ENCODE data around the gene SSH2. TPM values are rescaled to one million over a fixed set of nuclear protein-coding genes. Genes with fewer than 3 reads are reported as not detected.

SSH2 gene
- total and polyA plus RNA-seq, 2 of the 13 experiments (the other 11 are each of a cell fraction or from before 2014, with no cell fraction given), result 6.0 to 6.4 TPM

DNA sequence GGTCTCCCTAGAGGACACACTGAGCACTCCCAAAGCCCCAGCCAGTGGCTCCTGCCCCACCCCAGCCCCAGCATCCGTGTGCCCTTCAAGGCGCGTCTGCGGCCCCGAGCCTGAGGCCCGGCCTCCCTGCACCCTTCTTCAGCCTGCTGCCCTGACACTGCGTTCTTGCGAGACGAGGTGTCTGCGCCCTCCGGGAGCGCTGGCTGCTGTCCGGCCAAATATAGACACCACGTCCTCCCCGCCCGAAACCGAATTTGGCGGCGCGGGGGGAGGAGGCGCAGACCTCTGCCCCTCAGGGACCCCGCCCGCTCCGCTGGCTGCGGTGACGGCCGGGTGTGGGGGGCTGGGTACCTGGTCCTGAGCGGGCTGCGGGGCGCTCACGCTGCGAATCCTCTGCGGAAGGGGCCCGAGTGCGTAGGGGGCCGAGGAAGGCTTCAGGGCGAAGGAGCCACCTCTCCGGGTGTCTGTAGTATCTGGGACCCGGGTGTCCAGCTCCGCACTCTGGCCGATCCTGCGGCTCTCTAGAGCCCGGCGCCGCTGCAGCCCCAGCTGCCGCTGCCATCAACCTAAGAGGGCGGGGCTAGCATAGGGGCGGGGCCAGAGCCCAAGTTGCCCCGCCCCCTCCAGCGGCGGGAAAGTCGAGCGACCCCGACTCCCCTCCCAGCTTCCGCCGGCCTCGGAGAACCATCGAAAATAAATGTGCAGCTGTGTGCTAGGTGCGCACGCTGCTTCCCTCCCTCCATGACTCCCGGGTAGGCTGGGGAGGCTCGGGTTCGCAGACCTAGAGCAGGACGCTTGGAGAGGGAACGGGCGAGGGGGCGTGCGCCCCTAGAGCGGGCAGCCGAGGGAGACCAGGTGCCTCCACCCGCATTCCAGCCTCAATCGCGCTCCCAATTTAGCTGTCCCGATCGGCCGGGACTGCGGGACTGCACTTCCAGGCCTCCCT is 307.4 kb downstream of the SSH2 start, which contains the start of gene CORO6 (continued):
- TF ChIP-seq, protein P1, sequence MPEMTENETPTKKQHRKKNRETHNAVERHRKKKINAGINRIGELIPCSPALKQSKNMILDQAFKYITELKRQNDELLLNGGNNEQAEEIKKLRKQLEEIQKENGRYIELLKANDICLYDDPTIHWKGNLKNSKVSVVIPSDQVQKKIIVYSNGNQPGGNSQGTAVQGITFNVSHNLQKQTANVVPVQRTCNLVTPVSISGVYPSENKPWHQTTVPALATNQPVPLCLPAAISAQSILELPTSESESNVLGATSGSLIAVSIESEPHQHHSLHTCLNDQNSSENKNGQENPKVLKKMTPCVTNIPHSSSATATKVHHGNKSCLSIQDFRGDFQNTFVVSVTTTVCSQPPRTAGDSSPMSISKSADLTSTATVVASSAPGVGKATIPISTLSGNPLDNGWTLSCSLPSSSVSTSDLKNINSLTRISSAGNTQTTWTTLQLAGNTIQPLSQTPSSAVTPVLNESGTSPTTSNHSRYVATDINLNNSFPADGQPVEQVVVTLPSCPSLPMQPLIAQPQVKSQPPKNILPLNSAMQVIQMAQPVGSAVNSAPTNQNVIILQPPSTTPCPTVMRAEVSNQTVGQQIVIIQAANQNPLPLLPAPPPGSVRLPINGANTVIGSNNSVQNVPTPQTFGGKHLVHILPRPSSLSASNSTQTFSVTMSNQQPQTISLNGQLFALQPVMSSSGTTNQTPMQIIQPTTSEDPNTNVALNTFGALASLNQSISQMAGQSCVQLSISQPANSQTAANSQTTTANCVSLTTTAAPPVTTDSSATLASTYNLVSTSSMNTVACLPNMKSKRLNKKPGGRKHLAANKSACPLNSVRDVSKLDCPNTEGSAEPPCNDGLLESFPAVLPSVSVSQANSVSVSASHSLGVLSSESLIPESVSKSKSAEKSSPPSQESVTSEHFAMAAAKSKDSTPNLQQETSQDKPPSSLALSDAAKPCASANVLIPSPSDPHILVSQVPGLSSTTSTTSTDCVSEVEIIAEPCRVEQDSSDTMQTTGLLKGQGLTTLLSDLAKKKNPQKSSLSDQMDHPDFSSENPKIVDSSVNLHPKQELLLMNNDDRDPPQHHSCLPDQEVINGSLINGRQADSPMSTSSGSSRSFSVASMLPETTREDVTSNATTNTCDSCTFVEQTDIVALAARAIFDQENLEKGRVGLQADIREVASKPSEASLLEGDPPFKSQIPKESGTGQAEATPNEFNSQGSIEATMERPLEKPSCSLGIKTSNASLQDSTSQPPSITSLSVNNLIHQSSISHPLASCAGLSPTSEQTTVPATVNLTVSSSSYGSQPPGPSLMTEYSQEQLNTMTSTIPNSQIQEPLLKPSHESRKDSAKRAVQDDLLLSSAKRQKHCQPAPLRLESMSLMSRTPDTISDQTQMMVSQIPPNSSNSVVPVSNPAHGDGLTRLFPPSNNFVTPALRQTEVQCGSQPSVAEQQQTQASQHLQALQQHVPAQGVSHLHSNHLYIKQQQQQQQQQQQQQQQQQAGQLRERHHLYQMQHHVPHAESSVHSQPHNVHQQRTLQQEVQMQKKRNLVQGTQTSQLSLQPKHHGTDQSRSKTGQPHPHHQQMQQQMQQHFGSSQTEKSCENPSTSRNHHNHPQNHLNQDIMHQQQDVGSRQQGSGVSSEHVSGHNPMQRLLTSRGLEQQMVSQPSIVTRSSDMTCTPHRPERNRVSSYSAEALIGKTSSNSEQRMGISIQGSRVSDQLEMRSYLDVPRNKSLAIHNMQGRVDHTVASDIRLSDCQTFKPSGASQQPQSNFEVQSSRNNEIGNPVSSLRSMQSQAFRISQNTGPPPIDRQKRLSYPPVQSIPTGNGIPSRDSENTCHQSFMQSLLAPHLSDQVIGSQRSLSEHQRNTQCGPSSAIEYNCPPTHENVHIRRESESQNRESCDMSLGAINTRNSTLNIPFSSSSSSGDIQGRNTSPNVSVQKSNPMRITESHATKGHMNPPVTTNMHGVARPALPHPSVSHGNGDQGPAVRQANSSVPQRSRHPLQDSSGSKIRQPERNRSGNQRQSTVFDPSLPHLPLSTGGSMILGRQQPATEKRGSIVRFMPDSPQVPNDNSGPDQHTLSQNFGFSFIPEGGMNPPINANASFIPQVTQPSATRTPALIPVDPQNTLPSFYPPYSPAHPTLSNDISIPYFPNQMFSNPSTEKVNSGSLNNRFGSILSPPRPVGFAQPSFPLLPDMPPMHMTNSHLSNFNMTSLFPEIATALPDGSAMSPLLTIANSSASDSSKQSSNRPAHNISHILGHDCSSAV (CRISPR knock-in tag; IDR thresholded peaks at IDR 0.05; ENCODE audit: borderline replicate concordance), result no peak
- TF ChIP-seq ZNF615 (CRISPR knock-in tag; IDR thresholded peaks at IDR 0.05; ENCODE audit: borderline replicate concordance) (no peak), KLF6 (CRISPR knock-in tag; IDR thresholded peaks at IDR 0.05) (no peak), BCL6 (CRISPR knock-in tag; IDR thresholded peaks at IDR 0.05) (no peak)

All from HepG2 (cell line).